Inflammatory macrophage treated with lipopolysaccharide for 4 hours (primary cell): ENCODE measurements around the gene YPEL1.
"Not testable (repeated sequence)": the region's sequence is repeated elsewhere in the genome, so short reads cannot be mapped to it uniquely, and the experiment has no call there.

Experiments used
- DNase-seq: peaks from one replicate; pipeline ENCODE4 v3.0.0-alpha.2; 2020

The YPEL1 gene

GRCh38 chr22:21681566-21682370 is 53.8 kb downstream of the YPEL1 start:
- DNase-seq = no peak

GRCh38 chr22:21680830-21681565 is 54.6 kb downstream of the YPEL1 start:
- DNase-seq = no peak

- no peak for DNase-seq
These were observed 56.2 kb downstream of the YPEL1 start for GRCh38 chr22:21679383-21679782.

- not testable (repeated sequence) for DNase-seq
These were observed 56.8 kb downstream of the YPEL1 start for GRCh38 chr22:21678842-21679241.

- no peak for DNase-seq
These were observed 57.8 kb downstream of the YPEL1 start for GRCh38 chr22:21677606-21678443.

- no peak for DNase-seq
These were observed 60.9 kb downstream of the YPEL1 start for GRCh38 chr22:21674638-21675245.

GRCh38 chr22:21673534-21674321 is 61.9 kb downstream of the YPEL1 start:
- no peak for DNase-seq

- no peak for DNase-seq
These were observed 63.4 kb downstream of the YPEL1 start for GRCh38 chr22:21672107-21672629.

GRCh38 chr22:21669026-21669425 is 66.6 kb downstream of the YPEL1 start:
- DNase-seq = no peak

- DNase-seq = no peak
These were observed 68.8 kb downstream of the YPEL1 start for GRCh38 chr22:21666786-21667185.

- no peak for DNase-seq
These were observed 70.3 kb downstream of the YPEL1 start for GRCh38 chr22:21665047-21665851.

GRCh38 chr22:21663738-21664137 is 71.9 kb downstream of the YPEL1 start:
- DNase-seq = no peak

- no peak for DNase-seq
These were observed 73.6 kb downstream of the YPEL1 start for GRCh38 chr22:21661991-21662390.

- DNase-seq = no peak
These were observed 74.7 kb downstream of the YPEL1 start for GRCh38 chr22:21660904-21661303.

GRCh38 chr22:21659864-21660525 is 75.6 kb downstream of the YPEL1 start:
- no peak for DNase-seq

- peak; percentile 74 for DNase-seq
These were observed 78.1 kb downstream of the YPEL1 start for GRCh38 chr22:21657360-21658032.

- DNase-seq = no peak
These were observed 78.6 kb downstream of the YPEL1 start for GRCh38 chr22:21657020-21657359.

GRCh38 chr22:21652547-21653545 is 82.7 kb downstream of the YPEL1 start:
- DNase-seq = no peak
